K562 (cell line): Measurements from ENCODE around the gene SUGP1. TPM values are rescaled to one million over a fixed set of nuclear protein-coding genes. Genes with fewer than 3 reads are reported as not detected.

Experiments used
- HDAC3 ChIP-seq: fragments of 450-650 bp; IDR thresholded peaks from 2 replicates; pipeline ENCODE4 v1.6.1; 2018; ENCODE audit warnings: borderline replicate concordance, mild to moderate bottlenecking, moderate library complexity; ENCODE audit not compliant: partially characterized antibody
- JUN ChIP-seq, 2 experiments: sonication (generic) in 1 of 2; formaldehyde crosslinking in 1 of 2; IDR thresholded peaks; 2 replicates each; pipeline versions ENCODE4 v1.6.1 to v1.8.0; 2012 to 2022; ENCODE audit warnings: borderline replicate concordance in 2 of 2, mild to moderate bottlenecking in 2 of 2, improper control_type of control experiment in 1 of 2, low read depth in 1 of 2, low read length in 1 of 2, missing genetic modification reagents in 1 of 2
- JUND ChIP-seq, 2 experiments: IDR thresholded peaks; 2 replicates in 1 of 2; 3 replicates in 1 of 2; pipeline ENCODE4 v1.6.1; 2011; ENCODE audit warnings: borderline replicate concordance in 2 of 2, low read depth in 2 of 2, low read length in 2 of 2, improper control_type of control experiment in 1 of 2, missing biosample characterization in 1 of 2, missing genetic modification characterization in 1 of 2, missing genetic modification reagents in 1 of 2
- NR4A1 ChIP-seq, 2 experiments: fragments of 250-450 bp in 1 of 2; fragments of 450-650 bp in 1 of 2; sonication (Bioruptor Pico) in 1 of 2; IDR thresholded peaks; 2 replicates each; pipeline versions ENCODE4 v1.4.0 to v1.6.1; 2016 to 2020; ENCODE audit warnings: mild to moderate bottlenecking in 2 of 2, missing compliant biosample characterization in 1 of 2, missing genetic modification characterization in 1 of 2, moderate library complexity in 1 of 2
- POLR2G ChIP-seq: fragments of 200-400 bp; formaldehyde crosslinking; IDR thresholded peaks from 2 replicates; pipeline ENCODE4 v1.6.1; 2017; ENCODE audit warnings: low read depth, mild to moderate bottlenecking, antibody characterized with exemption, low read length, moderate library complexity
- XRCC5 ChIP-seq: fragments of 200-400 bp; formaldehyde crosslinking; IDR thresholded peaks from 2 replicates; pipeline ENCODE4 v1.6.1; 2017; ENCODE audit warnings: low read depth, mild to moderate bottlenecking, low read length
- ZNF639 ChIP-seq, 2 experiments: fragments of 200-800 bp in 1 of 2; sonication (Bioruptor generic) in 1 of 2; sonication (generic) in 1 of 2; formaldehyde crosslinking in 1 of 2; IDR thresholded peaks in 1 of 2; conservative IDR thresholded peaks in 1 of 2; 2 replicates each; pipeline versions ENCODE4 v1.5.0 to v1.6.1; 2016 to 2020; ENCODE audit warnings: missing compliant biosample characterization in 1 of 2, missing genetic modification characterization in 1 of 2, missing genetic modification reagents in 1 of 2
- ZNF766 ChIP-seq: fragments of 200-800 bp; sonication (Bioruptor generic); conservative IDR thresholded peaks from 2 replicates; pipeline ENCODE4 v1.6.1; 2016; ENCODE audit warnings: missing genetic modification characterization, missing compliant biosample characterization
- polyA plus RNA-seq, 8 experiments: library from polyadenylated mRNA; depleted of rRNA in 4 of 8; stranded (reverse) in 5 of 8; unstranded in 3 of 8; fragments of >200 nt; fragmentation: Nextera tagmentation in 2 of 8; fragmentation: Illumina TruSeq in 1 of 8; extraction: Ambion mirVana in 2 of 8; extraction: Trizol in 1 of 8; gene quantifications; 2 replicates each; pipeline versions ENCODE4 v1.2.1 to v1.2.3, GENCODE V29; 2011 to 2014; ENCODE audit warnings: inconsistent platforms in 1 of 8, missing spikeins in 1 of 8
- total RNA-seq, 7 experiments: library from RNA; depleted of rRNA in 6 of 7; stranded (reverse); fragments of >200 nt in 6 of 7; fragmentation: Illumina TruSeq in 2 of 7; extraction: Trizol in 2 of 7; gene quantifications; 2 replicates each; pipeline versions ENCODE4 v1.2.1 to v1.2.3, GENCODE V29; 2011 to 2021; ENCODE audit warnings: low replicate concordance in 1 of 7
- TF ChIP-seq, protein P1 (sequence below): fragments of 250-450 bp; sonication (Bioruptor Pico); IDR thresholded peaks from 2 replicates; pipeline ENCODE4 v1.8.0; 2022; ENCODE audit warnings: moderate library complexity, mild to moderate bottlenecking, inconsistent platforms
- TF ChIP-seq, protein P2 (sequence below), 2 experiments: fragments of 450-650 bp in 1 of 2; sonication (generic) in 1 of 2; formaldehyde crosslinking in 1 of 2; IDR thresholded peaks; 2 replicates each; pipeline versions ENCODE4 v1.7.1 to v1.9.0; 2016 to 2022; ENCODE audit warnings: inconsistent platforms in 1 of 2, mild to moderate bottlenecking in 1 of 2, missing genetic modification reagents in 1 of 2

SUGP1 gene
- total and polyA plus RNA-seq, 9 of the 15 experiments (the other 6 are each of a cell fraction or from before 2014, with no cell fraction given) = 1.0 to 53.3 (median 32.4) TPM

DNA sequence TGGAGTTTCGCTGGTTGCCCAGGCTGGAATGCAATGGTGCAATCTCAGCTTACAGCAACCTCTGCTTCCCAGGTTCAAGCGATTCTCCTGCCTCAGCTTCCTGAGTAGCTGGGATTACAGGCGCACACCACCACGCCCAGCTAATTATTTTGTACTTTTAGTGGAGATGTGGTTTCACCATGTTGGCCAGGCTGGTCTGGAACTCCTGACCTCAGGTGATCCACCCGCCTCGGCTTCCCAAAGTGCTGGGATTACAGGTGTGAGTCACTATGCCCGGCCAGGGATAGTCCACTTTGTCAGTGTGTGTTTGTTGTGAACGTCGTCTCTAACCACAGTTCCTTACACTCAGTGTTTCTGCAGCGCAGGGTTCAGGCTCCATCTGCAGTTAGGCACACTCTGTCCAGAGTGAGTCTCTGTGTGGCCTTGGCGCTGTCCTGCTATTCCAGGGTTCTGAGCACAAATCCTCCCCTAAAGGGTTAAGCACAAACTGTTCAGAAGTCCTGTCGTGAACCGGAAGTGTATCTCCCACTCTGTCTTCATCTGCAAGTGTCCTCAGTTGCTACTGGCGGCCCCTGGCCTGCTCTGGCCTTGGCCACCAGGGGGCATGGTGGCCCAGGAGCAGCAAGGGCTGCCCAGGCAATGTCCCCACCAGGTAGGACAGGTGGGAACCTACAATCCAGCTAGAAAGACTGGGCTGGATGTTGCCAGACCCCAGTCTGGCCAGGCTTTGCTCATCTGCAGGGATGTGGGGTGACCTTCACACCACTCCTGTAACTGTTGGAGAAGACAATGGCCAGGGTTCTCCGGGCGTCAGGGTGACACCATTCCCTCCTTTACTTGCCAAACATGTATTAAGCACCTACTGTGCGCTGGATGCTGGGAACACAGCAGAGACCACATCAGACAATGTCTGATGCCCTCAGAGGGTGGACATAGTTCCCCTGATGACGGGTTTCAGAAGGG is 46.4 kb upstream of the SUGP1 start (continued):
- TF ChIP-seq JUN (IDR thresholded peaks at IDR 0.05; ENCODE audit: borderline replicate concordance, low read depth, low read length) (peak; percentile 8; the same call in 1 of the 2 replicates), JUN (CRISPR knock-in tag; IDR thresholded peaks at IDR 0.05; ENCODE audit: borderline replicate concordance) (no peak), POLR2G (no peak), NR4A1 (CRISPR knock-in tag; IDR thresholded peaks at IDR 0.05) (no peak), NR4A1 (tag; IDR thresholded peaks at IDR 0.05) (peak; percentile 78), ZNF766 (0 out of 2 replicates have a peak, but pooled peaks have one; percentile 17), ZNF639 (CRISPR knock-in tag; conservative IDR thresholded peaks at IDR 0.05 in 1 of 2, IDR thresholded peaks at IDR 0.05 in 1 of 2) (no peak), HDAC3 (no peak), JUND (IDR thresholded peaks at IDR 0.05; ENCODE audit: borderline replicate concordance, low read depth, low read length) (peak; percentile 65), JUND (tag; IDR thresholded peaks at IDR 0.05; ENCODE audit: borderline replicate concordance, low read depth, low read length) (peak; percentile 51; the same call in 2 of the 3 replicates), XRCC5 (peak; percentile 92; the same call in 1 of the 2 replicates)
- TF ChIP-seq, protein P1, sequence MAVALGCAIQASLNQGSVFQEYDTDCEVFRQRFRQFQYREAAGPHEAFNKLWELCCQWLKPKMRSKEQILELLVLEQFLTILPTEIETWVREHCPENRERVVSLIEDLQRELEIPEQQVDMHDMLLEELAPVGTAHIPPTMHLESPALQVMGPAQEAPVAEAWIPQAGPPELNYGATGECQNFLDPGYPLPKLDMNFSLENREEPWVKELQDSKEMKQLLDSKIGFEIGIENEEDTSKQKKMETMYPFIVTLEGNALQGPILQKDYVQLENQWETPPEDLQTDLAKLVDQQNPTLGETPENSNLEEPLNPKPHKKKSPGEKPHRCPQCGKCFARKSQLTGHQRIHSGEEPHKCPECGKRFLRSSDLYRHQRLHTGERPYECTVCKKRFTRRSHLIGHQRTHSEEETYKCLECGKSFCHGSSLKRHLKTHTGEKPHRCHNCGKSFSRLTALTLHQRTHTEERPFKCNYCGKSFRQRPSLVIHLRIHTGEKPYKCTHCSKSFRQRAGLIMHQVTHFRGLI = no peak
- TF ChIP-seq, protein P2, sequence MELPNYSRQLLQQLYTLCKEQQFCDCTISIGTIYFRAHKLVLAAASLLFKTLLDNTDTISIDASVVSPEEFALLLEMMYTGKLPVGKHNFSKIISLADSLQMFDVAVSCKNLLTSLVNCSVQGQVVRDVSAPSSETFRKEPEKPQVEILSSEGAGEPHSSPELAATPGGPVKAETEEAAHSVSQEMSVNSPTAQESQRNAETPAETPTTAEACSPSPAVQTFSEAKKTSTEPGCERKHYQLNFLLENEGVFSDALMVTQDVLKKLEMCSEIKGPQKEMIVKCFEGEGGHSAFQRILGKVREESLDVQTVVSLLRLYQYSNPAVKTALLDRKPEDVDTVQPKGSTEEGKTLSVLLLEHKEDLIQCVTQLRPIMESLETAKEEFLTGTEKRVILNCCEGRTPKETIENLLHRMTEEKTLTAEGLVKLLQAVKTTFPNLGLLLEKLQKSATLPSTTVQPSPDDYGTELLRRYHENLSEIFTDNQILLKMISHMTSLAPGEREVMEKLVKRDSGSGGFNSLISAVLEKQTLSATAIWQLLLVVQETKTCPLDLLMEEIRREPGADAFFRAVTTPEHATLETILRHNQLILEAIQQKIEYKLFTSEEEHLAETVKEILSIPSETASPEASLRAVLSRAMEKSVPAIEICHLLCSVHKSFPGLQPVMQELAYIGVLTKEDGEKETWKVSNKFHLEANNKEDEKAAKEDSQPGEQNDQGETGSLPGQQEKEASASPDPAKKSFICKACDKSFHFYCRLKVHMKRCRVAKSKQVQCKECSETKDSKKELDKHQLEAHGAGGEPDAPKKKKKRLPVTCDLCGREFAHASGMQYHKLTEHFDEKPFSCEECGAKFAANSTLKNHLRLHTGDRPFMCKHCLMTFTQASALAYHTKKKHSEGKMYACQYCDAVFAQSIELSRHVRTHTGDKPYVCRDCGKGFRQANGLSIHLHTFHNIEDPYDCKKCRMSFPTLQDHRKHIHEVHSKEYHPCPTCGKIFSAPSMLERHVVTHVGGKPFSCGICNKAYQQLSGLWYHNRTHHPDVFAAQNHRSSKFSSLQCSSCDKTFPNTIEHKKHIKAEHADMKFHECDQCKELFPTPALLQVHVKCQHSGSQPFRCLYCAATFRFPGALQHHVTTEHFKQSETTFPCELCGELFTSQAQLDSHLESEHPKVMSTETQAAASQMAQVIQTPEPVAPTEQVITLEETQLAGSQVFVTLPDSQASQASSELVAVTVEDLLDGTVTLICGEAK (IDR thresholded peaks at IDR 0.05) = peak; percentile 86
- TF ChIP-seq, protein P2 (CRISPR knock-in tag; IDR thresholded peaks at IDR 0.05) = no peak
